Stomach (tissue), 4 donors: ENCODE data around the gene ODAPH.

ENCODE experiments used
- POLR2AphosphoS5 ChIP-seq, 3 donors: sonication (generic); formaldehyde crosslinking; IDR thresholded peaks; one replicate each; pipeline ENCODE4 v1.6.1; 2016; ENCODE audit warnings: antibody characterized with exemption in 3 of 3
- TF ChIP-seq, protein P1 (sequence below), 7 experiments: fragments of 450-650 bp in 4 of 7; fragments of 200-600 bp in 3 of 7; sonication (generic) in 3 of 7; IDR thresholded peaks; one replicate each; pipeline ENCODE4 v1.5.1; 2016 to 2019; ENCODE audit warnings: antibody characterized with exemption in 7 of 7, control low read depth in 2 of 7, mild to moderate bottlenecking in 1 of 7

- TF ChIP-seq, protein P1, sequence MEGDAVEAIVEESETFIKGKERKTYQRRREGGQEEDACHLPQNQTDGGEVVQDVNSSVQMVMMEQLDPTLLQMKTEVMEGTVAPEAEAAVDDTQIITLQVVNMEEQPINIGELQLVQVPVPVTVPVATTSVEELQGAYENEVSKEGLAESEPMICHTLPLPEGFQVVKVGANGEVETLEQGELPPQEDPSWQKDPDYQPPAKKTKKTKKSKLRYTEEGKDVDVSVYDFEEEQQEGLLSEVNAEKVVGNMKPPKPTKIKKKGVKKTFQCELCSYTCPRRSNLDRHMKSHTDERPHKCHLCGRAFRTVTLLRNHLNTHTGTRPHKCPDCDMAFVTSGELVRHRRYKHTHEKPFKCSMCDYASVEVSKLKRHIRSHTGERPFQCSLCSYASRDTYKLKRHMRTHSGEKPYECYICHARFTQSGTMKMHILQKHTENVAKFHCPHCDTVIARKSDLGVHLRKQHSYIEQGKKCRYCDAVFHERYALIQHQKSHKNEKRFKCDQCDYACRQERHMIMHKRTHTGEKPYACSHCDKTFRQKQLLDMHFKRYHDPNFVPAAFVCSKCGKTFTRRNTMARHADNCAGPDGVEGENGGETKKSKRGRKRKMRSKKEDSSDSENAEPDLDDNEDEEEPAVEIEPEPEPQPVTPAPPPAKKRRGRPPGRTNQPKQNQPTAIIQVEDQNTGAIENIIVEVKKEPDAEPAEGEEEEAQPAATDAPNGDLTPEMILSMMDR (IDR thresholded peaks at IDR 0.05) = no peak
- TF ChIP-seq POLR2AphosphoS5 (IDR thresholded peaks at IDR 0.05) = no peak
Observed at GRCh38 chr4:75514949-75515612, 40.8 kb upstream of the ODAPH start.
